ENCODE measurements around the gene SMIM24.
"Not testable (repeated sequence)": the region's sequence is repeated elsewhere in the genome, so short reads cannot be mapped to it uniquely, and the experiment has no call there.

Gene SMIM24

GRCh38 chr19:3480383-3481091 lies at the start of gene SMIM24:
Gene SMIM24, minus strand, starts transcription at chr19:3480525. Its CDS starts 62 bp downstream, at chr19:3480463.
- in situ Hi-C loops (cut with HindIII; ENCODE audit: low sequenced_read_pairs): no loop called here

DNA sequence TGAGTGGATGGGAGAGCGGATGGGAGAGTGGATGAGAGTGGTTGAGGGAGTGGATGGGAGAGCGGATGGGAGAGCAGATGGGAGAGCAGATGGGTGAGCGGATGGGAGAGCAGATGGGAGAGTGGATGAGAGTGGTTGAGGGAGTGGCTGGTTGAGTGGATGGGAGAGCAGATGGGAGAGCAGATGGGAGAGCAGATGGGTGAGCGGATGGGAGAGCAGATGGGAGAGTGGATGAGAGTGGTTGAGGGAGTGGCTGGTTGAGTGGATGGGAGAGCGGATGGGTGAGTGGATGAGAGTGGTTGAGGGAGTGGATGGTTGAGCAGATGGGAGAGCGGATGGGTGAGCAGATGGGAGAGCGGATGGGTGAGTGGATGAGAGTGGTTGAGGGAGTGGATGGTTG lies 49.0 kb upstream of the SMIM24 start:
- in situ Hi-C loops (cut with HindIII; ENCODE audit: low sequenced_read_pairs): not testable (repeated sequence)

DNA sequence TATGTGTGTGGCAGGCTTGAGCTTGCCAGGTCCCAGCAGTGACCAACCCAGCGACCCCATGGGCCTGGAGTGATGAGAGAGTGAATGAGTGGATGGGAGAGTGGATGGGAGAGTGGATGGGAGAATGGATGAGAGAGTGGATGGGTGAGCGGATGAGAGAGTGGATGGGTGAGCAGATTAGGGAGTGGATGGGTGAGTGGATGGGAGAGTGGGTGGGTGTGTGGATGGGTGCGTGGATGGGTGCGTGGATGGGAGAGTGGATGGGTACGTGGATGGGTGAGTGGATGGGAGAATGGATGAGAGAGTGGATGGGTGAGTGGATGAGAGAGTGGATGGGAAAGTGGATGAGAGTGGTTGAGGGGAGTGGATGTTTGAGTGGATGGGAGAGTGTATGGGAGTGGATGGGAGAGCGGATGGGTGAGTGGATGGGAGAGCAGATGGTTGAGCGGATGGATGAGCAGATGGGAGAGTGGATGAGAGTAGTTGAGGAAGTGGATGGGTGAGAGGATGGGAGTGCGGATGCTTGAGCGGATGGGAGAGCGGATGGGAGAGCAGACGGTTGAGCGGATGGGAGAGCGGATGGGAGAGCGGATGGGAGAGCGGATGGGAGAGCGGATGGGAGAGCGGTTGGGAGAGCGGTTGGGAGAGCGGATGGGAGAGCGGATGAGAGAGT lies 48.4 kb upstream of the SMIM24 start:
- in situ Hi-C loops (cut with HindIII; ENCODE audit: low sequenced_read_pairs): no loop called here

DNA sequence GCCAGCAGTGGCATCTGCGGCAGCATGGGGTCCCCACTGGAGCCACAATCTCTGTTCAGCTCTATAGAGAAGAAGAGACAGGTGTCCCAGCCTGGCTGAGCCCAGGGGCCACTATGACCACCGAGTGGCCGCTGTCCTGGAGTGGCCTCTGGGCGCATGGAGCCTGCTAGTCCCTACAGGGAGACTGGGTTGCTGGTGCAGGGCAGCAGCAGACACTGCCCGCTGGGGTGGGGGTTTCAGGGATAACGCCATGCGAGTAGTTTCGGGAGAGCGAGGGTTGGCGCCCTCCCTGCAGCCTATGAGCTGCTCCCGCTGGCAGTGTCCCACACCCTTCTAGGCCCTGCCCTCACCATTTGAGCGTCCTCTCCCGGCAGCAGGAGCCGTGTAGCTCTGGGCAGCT lies 47.8 kb upstream of the SMIM24 start:
- in situ Hi-C loops (cut with HindIII; ENCODE audit: low sequenced_read_pairs): no loop called here

GRCh38 chr19:3527238-3527910 lies 47.0 kb upstream of the SMIM24 start:
- in situ Hi-C loops (cut with HindIII; ENCODE audit: low sequenced_read_pairs): no loop called here

DNA sequence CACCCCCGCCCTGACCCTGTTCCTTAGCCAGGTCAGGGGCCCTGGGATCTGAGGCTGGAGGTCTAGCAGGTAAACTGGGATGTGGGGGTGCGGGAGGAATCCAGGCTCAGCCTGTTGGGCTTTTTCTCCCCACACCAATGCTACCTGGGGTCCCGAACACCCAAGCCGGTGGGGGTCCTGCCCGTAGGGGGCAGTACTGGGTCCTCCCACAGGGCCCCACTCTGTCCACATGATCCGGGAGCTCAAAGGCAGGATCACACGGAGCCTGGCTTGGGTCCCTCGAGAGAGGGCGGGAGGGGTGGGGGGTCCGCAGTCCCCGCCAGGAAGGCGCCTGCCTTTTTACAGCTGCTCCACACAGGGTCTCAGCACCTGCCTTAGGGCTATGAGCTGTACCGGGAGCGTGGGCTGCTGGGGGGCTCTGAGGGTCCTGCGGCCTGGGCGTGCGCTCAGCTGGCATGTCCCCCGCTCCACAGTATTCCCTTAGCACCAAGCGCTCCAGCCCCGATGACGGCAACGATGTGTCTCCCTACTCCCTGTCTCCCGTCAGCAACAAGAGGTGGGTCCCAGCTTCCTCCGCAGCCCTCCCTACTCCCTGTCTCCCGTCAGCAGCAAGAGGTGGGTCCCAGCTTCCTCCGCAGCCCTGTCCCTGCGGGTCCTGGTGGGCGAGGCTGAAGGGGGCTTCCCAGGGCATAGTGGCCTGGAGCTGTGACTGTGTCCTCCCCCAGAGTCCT lies 46.3 kb upstream of the SMIM24 start:
- in situ Hi-C loops (cut with HindIII; ENCODE audit: low sequenced_read_pairs): no loop called here

- in situ Hi-C loops (cut with HindIII; ENCODE audit: low sequenced_read_pairs): no loop called here
Observed at GRCh38 chr19:3524904-3525451, 44.7 kb upstream of the SMIM24 start.

- in situ Hi-C loops (cut with HindIII; ENCODE audit: low sequenced_read_pairs): no loop called here
Observed at GRCh38 chr19:3524078-3524842, 43.9 kb upstream of the SMIM24 start.

- in situ Hi-C loops (cut with HindIII; ENCODE audit: low sequenced_read_pairs): no loop called here
Observed at GRCh38 chr19:3523361-3524077, 43.2 kb upstream of the SMIM24 start.

GRCh38 chr19:3522421-3523360 lies 42.4 kb upstream of the SMIM24 start:
- in situ Hi-C loops (cut with HindIII; ENCODE audit: low sequenced_read_pairs): no loop called here

DNA sequence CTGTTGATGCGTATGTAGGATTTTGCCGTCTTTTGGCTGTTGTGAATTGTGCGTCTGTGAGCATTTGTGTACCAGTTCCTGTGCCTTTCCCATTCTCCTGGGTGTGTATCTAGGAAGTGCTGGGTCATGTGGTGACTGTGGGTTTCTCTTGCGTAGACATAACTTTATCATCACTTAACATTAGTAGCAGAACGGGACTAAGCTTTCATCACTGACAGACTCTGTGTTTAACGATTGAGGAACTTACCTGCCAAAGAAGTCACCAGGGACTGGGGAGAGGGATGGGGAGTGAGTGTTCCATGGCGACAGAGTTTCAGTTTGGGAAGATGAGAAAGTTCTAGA lies 40.8 kb upstream of the SMIM24 start:
- in situ Hi-C loops (cut with HindIII; ENCODE audit: low sequenced_read_pairs): no loop called here

DNA sequence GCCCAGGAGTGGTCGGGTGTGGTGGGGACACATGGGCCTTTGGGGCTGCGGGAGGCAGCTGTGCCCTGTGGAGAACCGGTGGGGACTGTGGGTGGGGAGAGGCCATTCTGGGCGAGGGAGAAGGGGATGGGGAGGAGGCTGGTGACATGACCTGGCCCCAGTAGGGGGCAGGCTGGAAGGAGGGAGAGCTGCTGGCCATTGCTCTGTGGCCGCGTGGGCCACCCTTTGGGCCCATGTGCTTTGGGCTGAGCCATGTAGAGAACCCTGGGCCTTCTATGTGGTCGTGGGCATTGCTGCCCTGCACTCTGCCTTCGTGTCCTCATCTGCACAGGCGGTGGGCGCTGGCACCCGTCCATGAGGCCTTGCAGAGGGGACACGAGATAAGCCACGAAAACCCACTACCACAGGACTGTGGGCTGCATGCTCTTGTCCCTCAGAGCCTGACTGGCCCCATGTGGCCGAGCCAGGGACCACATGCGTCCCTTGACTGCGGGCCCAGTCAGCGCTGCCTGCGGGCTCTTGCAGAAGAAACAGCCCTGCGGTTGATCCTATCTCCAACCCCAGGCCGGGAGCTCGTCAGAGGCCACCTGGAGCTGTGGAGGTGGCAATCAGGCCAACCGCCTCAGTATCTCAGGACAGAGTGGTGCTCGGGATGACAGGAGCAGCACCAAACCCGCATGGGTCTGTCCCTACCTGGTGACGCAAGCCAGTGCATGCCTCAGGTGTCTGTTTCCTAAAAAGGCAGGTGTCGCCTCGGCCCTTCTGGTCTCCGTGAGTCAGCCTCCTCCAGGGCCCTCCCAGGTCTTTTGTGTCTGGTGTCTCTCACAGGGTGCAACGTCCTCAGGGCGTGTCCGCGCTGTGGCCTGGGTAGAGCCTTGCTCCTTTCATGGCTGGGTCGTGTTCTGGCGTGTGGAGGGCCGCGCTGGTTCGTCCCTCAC lies 40.1 kb upstream of the SMIM24 start:
- in situ Hi-C loops (cut with HindIII; ENCODE audit: low sequenced_read_pairs): no loop called here

DNA sequence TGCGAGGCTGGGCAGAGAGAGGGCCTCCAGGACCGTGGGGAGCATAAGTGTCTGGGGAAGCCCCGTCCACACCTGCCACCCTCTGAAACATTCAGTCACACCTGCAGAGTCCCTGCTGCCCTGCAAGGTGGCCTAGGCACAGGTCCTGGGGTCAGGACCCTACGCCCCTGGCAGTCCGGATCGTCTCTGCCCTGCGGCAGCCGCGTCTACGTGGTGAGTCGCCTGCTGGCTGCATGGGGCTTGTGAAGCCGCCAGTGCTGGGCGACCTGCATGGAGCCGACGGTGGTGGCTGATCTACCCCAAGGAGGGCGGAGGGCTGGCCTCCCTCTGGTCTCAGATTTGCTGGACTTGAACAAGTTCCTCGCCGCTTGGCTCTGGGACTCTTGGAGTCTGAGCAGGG lies 38.8 kb upstream of the SMIM24 start:
- in situ Hi-C loops (cut with HindIII; ENCODE audit: low sequenced_read_pairs): no loop called here

- in situ Hi-C loops (cut with HindIII; ENCODE audit: low sequenced_read_pairs): no loop called here
Observed at GRCh38 chr19:3518659-3519058, 38.3 kb upstream of the SMIM24 start.

DNA sequence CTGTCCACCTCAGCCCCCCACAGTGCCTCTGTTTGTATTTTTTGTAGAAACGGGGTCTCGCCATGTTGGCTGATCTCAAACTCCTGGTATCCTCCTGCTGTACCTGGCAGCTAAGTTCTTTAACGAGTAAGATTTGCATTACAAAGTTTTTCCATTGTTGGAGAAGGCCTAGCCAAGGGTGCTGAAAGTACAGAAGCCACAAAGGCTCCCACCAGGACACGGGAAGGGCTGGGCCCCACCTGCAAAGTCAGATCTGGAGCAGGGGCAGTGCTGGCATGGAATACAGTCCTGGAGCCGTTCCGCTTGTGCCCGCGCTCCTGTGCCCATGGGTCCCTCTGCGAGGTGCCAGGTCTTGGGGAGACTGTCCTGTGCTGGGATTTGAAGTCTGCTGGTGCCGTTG lies 37.9 kb upstream of the SMIM24 start:
- in situ Hi-C loops (cut with HindIII; ENCODE audit: low sequenced_read_pairs): no loop called here

- in situ Hi-C loops (cut with HindIII; ENCODE audit: low sequenced_read_pairs): no loop called here
Observed at GRCh38 chr19:3517638-3518037, 37.3 kb upstream of the SMIM24 start.

DNA sequence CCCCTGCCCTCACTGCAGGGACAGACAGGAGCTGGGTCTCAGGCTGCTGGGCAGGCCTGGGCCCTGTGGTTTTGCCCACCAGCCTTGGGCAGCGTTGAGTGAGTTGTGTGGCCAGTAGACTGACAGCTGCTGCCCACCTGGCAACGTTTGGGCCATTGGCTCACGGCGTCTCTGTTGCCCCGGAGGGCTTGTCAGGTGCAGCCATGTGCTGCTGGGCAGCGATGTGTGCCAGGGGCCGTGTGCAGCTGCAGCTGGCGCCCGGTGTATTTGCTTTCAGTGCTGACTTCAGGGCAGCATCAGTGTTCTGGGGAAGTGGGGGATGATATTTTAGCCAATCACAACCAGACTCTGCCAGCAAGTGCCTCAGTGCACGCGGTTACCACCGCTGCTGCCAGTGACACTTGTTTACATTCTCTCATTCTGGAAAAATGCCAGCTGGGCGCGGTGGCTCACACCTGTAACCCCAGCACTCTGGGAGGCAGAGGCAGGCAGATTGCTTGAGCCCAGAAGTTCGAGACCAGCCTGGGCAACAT lies 36.4 kb upstream of the SMIM24 start:
- in situ Hi-C loops (cut with HindIII; ENCODE audit: low sequenced_read_pairs): no loop called here
